ENCODE results near the gene TDP2. TPM values are rescaled to one million over a fixed set of nuclear protein-coding genes. Genes with fewer than 3 reads are reported as not detected.

TDP2 gene
- total RNA-seq, 2 donors from 2014 or later, result 18.5 to 22.2 TPM

DNA sequence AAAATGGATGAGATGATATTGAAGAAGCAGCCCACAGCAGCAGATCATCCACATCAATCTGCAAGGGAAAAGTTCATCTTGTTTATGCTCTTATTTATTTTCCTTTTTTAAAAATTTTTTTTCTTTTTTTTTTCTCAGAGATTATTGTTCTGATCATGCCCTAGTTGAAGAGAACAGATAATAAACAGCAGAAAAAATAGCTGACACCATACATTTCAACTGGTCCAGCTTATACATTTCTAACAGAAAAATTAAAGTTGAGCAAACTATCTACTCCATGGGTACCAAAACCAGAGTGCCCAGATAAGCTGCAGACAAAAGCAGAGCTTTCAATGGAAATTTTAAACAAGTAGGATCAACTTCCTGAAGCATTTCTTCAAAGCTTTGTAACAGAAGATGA lies 30.0 kb downstream of the TDP2 start:
- Histone ChIP-seq H3K9me3 (peaks cover 0 to 10% of the 10 kb centered on the region in 2 donors), H3K27ac (no peak overlapping the region)
- TF ChIP-seq, protein P1, sequence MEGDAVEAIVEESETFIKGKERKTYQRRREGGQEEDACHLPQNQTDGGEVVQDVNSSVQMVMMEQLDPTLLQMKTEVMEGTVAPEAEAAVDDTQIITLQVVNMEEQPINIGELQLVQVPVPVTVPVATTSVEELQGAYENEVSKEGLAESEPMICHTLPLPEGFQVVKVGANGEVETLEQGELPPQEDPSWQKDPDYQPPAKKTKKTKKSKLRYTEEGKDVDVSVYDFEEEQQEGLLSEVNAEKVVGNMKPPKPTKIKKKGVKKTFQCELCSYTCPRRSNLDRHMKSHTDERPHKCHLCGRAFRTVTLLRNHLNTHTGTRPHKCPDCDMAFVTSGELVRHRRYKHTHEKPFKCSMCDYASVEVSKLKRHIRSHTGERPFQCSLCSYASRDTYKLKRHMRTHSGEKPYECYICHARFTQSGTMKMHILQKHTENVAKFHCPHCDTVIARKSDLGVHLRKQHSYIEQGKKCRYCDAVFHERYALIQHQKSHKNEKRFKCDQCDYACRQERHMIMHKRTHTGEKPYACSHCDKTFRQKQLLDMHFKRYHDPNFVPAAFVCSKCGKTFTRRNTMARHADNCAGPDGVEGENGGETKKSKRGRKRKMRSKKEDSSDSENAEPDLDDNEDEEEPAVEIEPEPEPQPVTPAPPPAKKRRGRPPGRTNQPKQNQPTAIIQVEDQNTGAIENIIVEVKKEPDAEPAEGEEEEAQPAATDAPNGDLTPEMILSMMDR (IDR thresholded peaks at IDR 0.05), result no peak

DNA sequence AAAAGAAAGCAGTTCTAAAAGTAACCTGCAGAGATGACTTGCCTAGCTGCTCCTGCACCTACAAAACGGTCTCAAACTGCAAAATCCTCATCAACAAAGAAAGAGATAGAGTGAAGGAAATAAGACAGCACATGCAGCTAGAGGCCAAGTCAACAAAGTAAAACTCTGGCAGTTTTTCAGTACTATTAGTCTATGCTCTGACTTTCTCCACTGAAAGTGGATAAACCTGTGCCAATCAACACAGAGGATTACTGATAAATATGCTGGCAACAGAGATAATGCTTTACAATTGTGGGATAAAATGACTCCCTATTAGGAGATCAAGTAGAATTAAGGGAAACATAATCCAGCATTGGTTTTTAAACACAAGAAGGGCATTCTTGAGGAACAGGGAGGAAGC lies 34.1 kb downstream of the TDP2 start:
- Histone ChIP-seq H3K4me1 (peaks cover 0 to 9% of the 10 kb centered on the region in 2 donors), H3K4me3 (no peak overlapping the region), H3K36me3 (no peaks in the 10 kb centered on the region), H3K27me3 (no peaks in the 10 kb centered on the region), H3K27ac (no peak overlapping the region), H3K9me3 (peaks cover 0 to 10% of the 10 kb centered on the region in 2 donors)
- DNase-seq (ENCODE audit: low spot score), result no peak
- TF ChIP-seq, protein P1 (IDR thresholded peaks at IDR 0.05), result no peak

More for the DNA sequence above, 30.0 kb downstream of the TDP2 start:
- Histone ChIP-seq H3K4me3 (no peak overlapping the region), H3K36me3 (no peaks in the 10 kb centered on the region), H3K27me3 (no peaks in the 10 kb centered on the region), H3K4me1 (no peaks in the 10 kb centered on the region)
- DNase-seq (ENCODE audit: low spot score), result no peak

DNA sequence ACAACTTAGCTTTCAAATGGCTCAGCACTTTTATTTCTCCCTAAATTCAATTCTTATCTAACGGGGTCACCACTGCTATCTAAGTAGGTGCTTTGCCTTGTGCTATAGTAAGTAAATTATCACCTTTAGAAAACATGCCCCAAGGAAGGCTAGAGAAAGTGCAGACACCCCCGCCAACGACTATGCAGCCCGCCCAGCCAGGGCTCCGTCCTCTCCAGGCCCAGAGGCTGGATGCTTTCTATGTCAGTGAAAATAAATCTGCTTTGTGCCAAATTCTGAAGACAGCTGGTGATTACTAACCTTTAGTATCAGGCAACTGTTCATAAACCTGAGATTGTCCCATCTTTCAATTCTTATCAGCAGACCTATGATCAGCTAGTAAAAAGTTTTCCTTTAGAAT lies 35.0 kb downstream of the TDP2 start:
- peaks cover 0 to 10% of the 10 kb centered on the region in 2 donors for H3K9me3 ChIP-seq
- no peaks in the 10 kb centered on the region for H3K36me3 ChIP-seq
- H3K27ac ChIP-seq, result no peak overlapping the region
- no peak for DNase-seq (ENCODE audit: low spot score)
- no peak overlapping the region for H3K4me3 ChIP-seq
- H3K4me1 ChIP-seq, result peaks cover 0 to 9% of the 10 kb centered on the region in 2 donors
- TF ChIP-seq, protein P1 (IDR thresholded peaks at IDR 0.05), result no peak
- no peaks in the 10 kb centered on the region for H3K27me3 ChIP-seq

DNA sequence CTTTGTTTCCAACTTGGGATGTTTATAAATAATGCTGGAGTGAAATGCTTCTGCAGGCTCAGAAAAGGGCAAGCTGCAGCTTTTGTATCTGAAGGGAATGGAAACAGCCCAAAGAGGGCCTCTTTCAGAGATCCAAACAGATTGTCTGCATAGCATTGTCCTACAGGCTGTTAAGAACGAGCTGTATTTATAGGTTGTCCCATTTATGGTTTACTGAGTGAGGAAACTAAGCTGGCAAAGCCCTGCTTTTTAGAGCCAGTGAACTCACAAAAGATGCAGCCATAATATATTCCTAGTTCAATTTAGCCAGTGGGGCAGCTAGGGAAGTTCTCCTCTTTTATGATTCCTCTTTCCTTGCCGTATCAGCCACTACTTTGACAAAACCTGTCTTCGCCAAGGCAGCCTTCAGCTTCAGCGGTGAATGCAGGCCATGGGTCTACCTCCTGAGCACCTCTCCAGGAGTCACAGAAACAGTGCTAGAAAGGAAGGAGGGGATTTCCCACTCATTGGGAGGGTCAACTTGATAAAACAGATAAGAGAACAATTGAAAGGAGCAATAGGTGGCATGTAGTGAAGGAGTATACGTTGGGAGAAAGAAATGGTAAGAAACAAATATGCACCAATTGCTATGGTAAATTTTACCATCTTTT lies 35.7 kb downstream of the TDP2 start:
- Histone ChIP-seq H3K9me3 (peaks cover 0 to 8% of the 10 kb centered on the region in 2 donors), H3K27me3 (no peaks in the 10 kb centered on the region), H3K4me3 (no peak overlapping the region), H3K27ac (no peak overlapping the region), H3K4me1 (peaks cover 0 to 9% of the 10 kb centered on the region in 2 donors), H3K36me3 (no peaks in the 10 kb centered on the region)
- DNase-seq (ENCODE audit: low spot score), result no peak
- TF ChIP-seq, protein P1 (IDR thresholded peaks at IDR 0.05), result no peak

DNA sequence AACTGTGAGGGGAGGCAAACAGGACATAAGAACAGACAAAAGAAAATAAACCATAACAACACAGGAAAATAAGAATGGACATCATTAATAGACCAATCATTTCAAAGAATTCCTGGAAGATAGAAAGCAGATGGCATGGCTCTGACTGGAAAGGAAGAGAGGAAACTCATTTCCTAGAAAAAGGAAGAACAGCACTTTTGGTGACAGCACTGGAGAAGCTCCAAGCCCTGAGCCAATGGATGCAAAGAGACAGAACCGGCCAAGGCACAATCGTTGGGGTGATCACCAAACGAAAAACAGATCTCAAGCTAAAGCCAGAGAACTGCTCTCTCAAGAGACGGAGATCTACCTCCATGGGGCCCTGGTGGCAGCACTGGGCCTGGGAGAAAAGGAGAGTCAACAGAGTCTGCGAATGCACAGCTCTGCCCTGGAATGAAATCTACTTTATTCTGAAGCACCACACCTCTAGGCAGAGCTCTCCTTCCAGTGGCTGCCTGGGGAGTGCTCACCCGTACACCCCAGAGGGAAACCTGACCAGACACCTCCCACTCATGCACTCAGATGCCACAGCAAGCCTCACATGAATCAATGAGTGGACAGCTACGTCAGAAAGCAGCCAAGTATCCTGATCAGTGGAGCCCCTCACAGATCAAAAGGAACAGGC lies 44.9 kb downstream of the TDP2 start:
- Histone ChIP-seq H3K36me3 (no peaks in the 10 kb centered on the region), H3K4me3 (no peak overlapping the region), H3K27ac (no peak overlapping the region), H3K27me3 (no peaks in the 10 kb centered on the region), H3K4me1 (no peaks in the 10 kb centered on the region), H3K9me3 (no peaks in the 10 kb centered on the region)
- TF ChIP-seq, protein P1 (IDR thresholded peaks at IDR 0.05), result no peak
- no peak for DNase-seq (ENCODE audit: low spot score)

All from right atrium auricular region (tissue), 2 donors.